Measurements from ENCODE around the gene OLIG2. TPM values are rescaled to one million over a fixed set of nuclear protein-coding genes. Genes with fewer than 3 reads are reported as not detected.

The OLIG2 gene
- total and polyA plus RNA-seq, 7 donors, result not detected

DNA sequence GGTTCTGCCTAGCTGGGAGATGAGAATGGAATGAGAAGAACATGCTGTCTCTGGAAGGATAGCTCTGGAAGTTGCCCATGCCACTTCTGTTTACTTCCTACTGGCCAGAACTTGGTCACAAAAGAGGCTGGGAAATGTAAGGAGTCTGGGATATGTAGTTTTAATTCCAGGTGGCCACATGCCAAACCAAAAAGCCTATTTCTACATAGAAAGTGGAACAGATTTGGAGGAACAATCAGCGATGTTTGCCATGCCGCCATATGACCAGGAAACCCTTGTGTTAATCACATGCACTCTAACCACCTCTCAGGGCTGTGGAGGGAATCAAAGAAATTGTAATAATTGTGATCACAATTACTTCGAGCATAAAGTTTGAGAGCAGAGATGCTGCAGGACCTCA, 10.0 kb upstream of the OLIG2 start:
- Histone ChIP-seq H3K27ac (no peak overlapping the region), H3K4me1 (peaks cover 0 to 13% (median 8%) of the 10 kb centered on the region in 4 donors), H3K4me3 (no peak overlapping the region), H3K9me3 (no peaks in the 10 kb centered on the region), H3K36me3 (no peaks in the 10 kb centered on the region), H3K27me3 (peaks cover 8 to 72% (median 40%) of the 10 kb centered on the region in 3 donors)
- intact Hi-C loops (cut with DNase I), result no loop called here
- TF ChIP-seq POLR2AphosphoS5 (IDR thresholded peaks at IDR 0.05) (no peak), EP300 (IDR thresholded peaks at IDR 0.05) (no peak), POLR2A (IDR thresholded peaks at IDR 0.05) (no peak)
- TF ChIP-seq, protein P1, sequence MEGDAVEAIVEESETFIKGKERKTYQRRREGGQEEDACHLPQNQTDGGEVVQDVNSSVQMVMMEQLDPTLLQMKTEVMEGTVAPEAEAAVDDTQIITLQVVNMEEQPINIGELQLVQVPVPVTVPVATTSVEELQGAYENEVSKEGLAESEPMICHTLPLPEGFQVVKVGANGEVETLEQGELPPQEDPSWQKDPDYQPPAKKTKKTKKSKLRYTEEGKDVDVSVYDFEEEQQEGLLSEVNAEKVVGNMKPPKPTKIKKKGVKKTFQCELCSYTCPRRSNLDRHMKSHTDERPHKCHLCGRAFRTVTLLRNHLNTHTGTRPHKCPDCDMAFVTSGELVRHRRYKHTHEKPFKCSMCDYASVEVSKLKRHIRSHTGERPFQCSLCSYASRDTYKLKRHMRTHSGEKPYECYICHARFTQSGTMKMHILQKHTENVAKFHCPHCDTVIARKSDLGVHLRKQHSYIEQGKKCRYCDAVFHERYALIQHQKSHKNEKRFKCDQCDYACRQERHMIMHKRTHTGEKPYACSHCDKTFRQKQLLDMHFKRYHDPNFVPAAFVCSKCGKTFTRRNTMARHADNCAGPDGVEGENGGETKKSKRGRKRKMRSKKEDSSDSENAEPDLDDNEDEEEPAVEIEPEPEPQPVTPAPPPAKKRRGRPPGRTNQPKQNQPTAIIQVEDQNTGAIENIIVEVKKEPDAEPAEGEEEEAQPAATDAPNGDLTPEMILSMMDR (IDR thresholded peaks at IDR 0.05), result no peak
- 83 to 85% methylated on average over 3 of the region's 3 CpGs for WGBS, 2 donors
- DNase-seq, result no peak

GRCh38 chr21:33018707-33019465, 6.8 kb upstream of the OLIG2 start:
- no peak for DNase-seq
- TF ChIP-seq POLR2AphosphoS5 (IDR thresholded peaks at IDR 0.05), result no peak
- TF ChIP-seq EP300 (IDR thresholded peaks at IDR 0.05), result no peak
- TF ChIP-seq, protein P1 (IDR thresholded peaks at IDR 0.05), result no peak
- no peak for TF ChIP-seq POLR2A (IDR thresholded peaks at IDR 0.05)
- 20 to 28% methylated on average over 9 of the region's 9 CpGs for WGBS, 2 donors
- Histone ChIP-seq H3K4me3 (no peak overlapping the region), H3K9me3 (no peaks in the 10 kb centered on the region), H3K36me3 (no peaks in the 10 kb centered on the region), H3K27me3 (peaks cover 36 to 89% (median 71%) of the 10 kb centered on the region in 3 donors), H3K4me1 (peaks cover 0 to 29% (median 17%) of the 10 kb centered on the region in 4 donors), H3K27ac (no peak overlapping the region)
- intact Hi-C loops (cut with DNase I), result no loop called here

DNA sequence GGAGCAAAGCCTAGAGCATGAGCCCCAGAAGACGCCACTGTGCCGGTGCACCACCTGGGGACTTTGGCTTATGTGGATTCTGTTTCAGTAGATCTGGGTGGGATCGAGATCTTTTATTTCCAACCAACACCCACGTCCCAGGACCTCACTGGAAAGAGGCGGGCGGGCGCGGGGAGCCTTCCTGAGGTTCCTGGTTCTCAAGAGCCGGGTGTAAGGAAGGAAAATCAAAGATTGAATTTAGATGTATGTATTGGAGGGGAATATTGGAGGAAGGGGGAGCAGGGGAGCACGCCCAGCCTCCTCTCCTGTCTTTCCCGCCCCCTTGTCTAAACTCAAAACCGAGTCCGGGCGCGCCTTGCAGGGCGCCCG, 6.2 kb upstream of the OLIG2 start:
- peaks cover 0 to 34% (median 22%) of the 10 kb centered on the region in 4 donors for H3K4me1 ChIP-seq
- H3K27me3 ChIP-seq, result peaks cover 40 to 89% (median 72%) of the 10 kb centered on the region in 3 donors
- no peaks in the 10 kb centered on the region for H3K9me3 ChIP-seq
- intact Hi-C loops (cut with DNase I), result no loop called here
- 8% methylated on average over 17 of the region's 17 CpGs for WGBS, 2 donors
- no peak for TF ChIP-seq POLR2A (IDR thresholded peaks at IDR 0.05)
- TF ChIP-seq EP300 (IDR thresholded peaks at IDR 0.05), result no peak
- no peak for TF ChIP-seq POLR2AphosphoS5 (IDR thresholded peaks at IDR 0.05)
- TF ChIP-seq, protein P1 (IDR thresholded peaks at IDR 0.05), result no peak
- H3K4me3 ChIP-seq, result no peak overlapping the region
- H3K27ac ChIP-seq, result no peak overlapping the region
- H3K36me3 ChIP-seq, result no peaks in the 10 kb centered on the region
- DNase-seq, result no peak

DNA sequence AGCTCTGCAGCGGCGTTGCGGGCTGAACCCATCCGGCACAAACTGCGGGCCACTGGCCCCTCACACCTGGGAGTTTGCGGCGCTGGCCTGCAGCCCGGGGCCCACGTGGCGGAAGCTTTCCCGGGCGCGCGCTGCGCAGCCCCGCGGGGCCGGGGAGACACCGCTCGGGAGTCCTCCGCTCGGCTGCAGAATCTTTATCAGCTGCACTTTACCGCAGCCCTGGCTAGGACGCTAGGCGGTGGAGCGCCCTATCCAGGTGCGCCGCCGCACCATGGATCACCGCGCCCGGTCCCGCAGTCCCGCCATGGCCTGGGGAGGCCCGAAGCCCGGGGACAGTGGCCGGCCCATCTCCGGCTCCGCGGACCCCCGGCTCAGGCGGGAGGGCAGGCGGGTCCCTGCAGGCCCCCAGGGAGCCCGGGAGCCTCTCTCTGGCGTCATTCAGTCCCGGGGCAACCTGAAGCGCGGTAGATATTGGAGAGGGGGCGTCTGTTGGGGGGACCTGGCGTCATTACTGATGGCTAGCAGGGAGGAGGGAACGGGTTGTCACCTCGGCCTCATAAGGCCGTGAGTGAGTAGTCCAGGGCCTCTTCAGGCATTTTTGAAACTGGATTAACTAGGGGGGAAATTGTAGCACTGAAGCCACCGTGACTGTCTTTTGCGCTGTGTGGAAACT, 5.7 kb upstream of the OLIG2 start:
- H3K4me3 ChIP-seq, result no peak overlapping the region
- intact Hi-C loops (cut with DNase I), result no loop called here
- H3K4me1 ChIP-seq, result peaks cover 0 to 37% (median 24%) of the 10 kb centered on the region in 4 donors
- TF ChIP-seq EP300 (IDR thresholded peaks at IDR 0.05) (no peak), POLR2A (IDR thresholded peaks at IDR 0.05) (no peak), POLR2AphosphoS5 (IDR thresholded peaks at IDR 0.05) (no peak)
- H3K27me3 ChIP-seq, result peaks cover 43 to 89% (median 75%) of the 10 kb centered on the region in 3 donors
- DNase-seq, result no peak
- 2 to 5% methylated on average over 55 of the region's 55 CpGs for WGBS, 2 donors
- no peak overlapping the region for H3K27ac ChIP-seq
- H3K36me3 ChIP-seq, result no peaks in the 10 kb centered on the region
- no peaks in the 10 kb centered on the region for H3K9me3 ChIP-seq

- H3K27me3 ChIP-seq, result peaks cover 43 to 94% (median 81%) of the 10 kb centered on the region in 3 donors
- H3K4me1 ChIP-seq, result peaks cover 0 to 43% (median 29%) of the 10 kb centered on the region in 4 donors
- 5 to 9% methylated on average over 16 of the region's 16 CpGs for WGBS, 2 donors
- no peaks in the 10 kb centered on the region for H3K9me3 ChIP-seq
- TF ChIP-seq, protein P1 (IDR thresholded peaks at IDR 0.05), result no peak
- TF ChIP-seq EP300 (IDR thresholded peaks at IDR 0.05) (no peak), POLR2A (IDR thresholded peaks at IDR 0.05) (no peak), POLR2AphosphoS5 (IDR thresholded peaks at IDR 0.05) (no peak)
- DNase-seq, result no peak
- H3K27ac ChIP-seq, result no peak overlapping the region
- no peak overlapping the region for H3K4me3 ChIP-seq
- intact Hi-C loops (cut with DNase I), result no loop called here
- no peaks in the 10 kb centered on the region for H3K36me3 ChIP-seq
Observed at GRCh38 chr21:33020558-33021100, 5.1 kb upstream of the OLIG2 start.
